HCT116 (cell line): ENCODE data around the gene GLP2R.

Source experiments
- CEBPB ChIP-seq: IDR thresholded peaks from 2 replicates; pipeline ENCODE4 v1.6.1; 2012; ENCODE audit warnings: low read depth
- EGR1 ChIP-seq: IDR thresholded peaks from 2 replicates; pipeline ENCODE4 v1.6.1; 2012; ENCODE audit warnings: low read depth
- EZH2 ChIP-seq: fragments of 200-600 bp; sonication (generic); IDR thresholded peaks from 2 replicates; pipeline ENCODE4 v1.6.1; 2017; ENCODE audit warnings: antibody characterized with exemption, mixed run types
- EZH2phosphoT487 ChIP-seq: fragments of 200-600 bp; IDR thresholded peaks from 2 replicates; pipeline ENCODE4 v1.6.1; 2018; ENCODE audit warnings: antibody characterized with exemption, borderline replicate concordance
- FOSL1 ChIP-seq: IDR thresholded peaks from 2 replicates; pipeline ENCODE4 v1.6.1; 2012; ENCODE audit warnings: low read depth
- JUND ChIP-seq: IDR thresholded peaks from 2 replicates; pipeline ENCODE4 v1.6.1; 2012
- POLR2A ChIP-seq: IDR thresholded peaks from 2 replicates; pipeline ENCODE4 v1.7.0; 2011; ENCODE audit warnings: borderline replicate concordance; ENCODE audit not compliant: insufficient read depth, insufficient read length; ENCODE audit errors: extremely low read depth
- POLR2AphosphoS5 ChIP-seq: IDR thresholded peaks from 2 replicates; pipeline ENCODE4 v1.6.1; 2011; ENCODE audit warnings: mild to moderate bottlenecking, low read depth, low read length, moderate library complexity
- SIN3A ChIP-seq: IDR thresholded peaks from 2 replicates; pipeline ENCODE4 v1.6.1; 2012; ENCODE audit warnings: low read depth
- TCF7L2 ChIP-seq: IDR thresholded peaks from 2 replicates; pipeline ENCODE4 v1.7.0; 2011; ENCODE audit warnings: borderline replicate concordance, inconsistent platforms; ENCODE audit not compliant: insufficient read depth, insufficient read length; ENCODE audit errors: extremely low read depth
- ZNF274 ChIP-seq: fragments of 200-500 bp; sonication (Bioruptor generic); IDR thresholded peaks from 2 replicates; pipeline ENCODE4 v1.6.1; 2014; ENCODE audit warnings: mild to moderate bottlenecking, low read depth, low read length, inconsistent platforms
- TF ChIP-seq, protein P1 (sequence below), 3 experiments: fragments of 200-600 bp in 1 of 3; sonication (generic) in 1 of 3; IDR thresholded peaks in 2 of 3; conservative IDR thresholded peaks in 1 of 3; 2 replicates each; pipeline ENCODE4 v1.5.1; 2012 to 2017; ENCODE audit warnings: low read depth in 2 of 3, low read length in 2 of 3, antibody characterized with exemption in 1 of 3, borderline replicate concordance in 1 of 3, control low read depth in 1 of 3, mild to moderate bottlenecking in 1 of 3, mixed read lengths in 1 of 3, mixed run types in 1 of 3, moderate library complexity in 1 of 3; ENCODE audit not compliant: insufficient read depth in 1 of 3
- TF ChIP-seq, protein P2 (sequence below): IDR thresholded peaks from 2 replicates; pipeline ENCODE4 v1.6.1; 2012; ENCODE audit warnings: low read depth
- TF ChIP-seq, protein P3 (sequence below): IDR thresholded peaks from 2 replicates; pipeline ENCODE4 v1.6.1; 2012

GRCh38 chr17:9833922-9834321 is 8.2 kb downstream of the GLP2R start:
- TF ChIP-seq POLR2A (no peak), TCF7L2 (no peak), EZH2 (no peak), POLR2AphosphoS5 (no peak), EGR1 (no peak), CEBPB (no peak), ZNF274 (no peak), SIN3A (no peak), EZH2phosphoT487 (no peak), JUND (no peak), FOSL1 (no peak)
- TF ChIP-seq, protein P1, sequence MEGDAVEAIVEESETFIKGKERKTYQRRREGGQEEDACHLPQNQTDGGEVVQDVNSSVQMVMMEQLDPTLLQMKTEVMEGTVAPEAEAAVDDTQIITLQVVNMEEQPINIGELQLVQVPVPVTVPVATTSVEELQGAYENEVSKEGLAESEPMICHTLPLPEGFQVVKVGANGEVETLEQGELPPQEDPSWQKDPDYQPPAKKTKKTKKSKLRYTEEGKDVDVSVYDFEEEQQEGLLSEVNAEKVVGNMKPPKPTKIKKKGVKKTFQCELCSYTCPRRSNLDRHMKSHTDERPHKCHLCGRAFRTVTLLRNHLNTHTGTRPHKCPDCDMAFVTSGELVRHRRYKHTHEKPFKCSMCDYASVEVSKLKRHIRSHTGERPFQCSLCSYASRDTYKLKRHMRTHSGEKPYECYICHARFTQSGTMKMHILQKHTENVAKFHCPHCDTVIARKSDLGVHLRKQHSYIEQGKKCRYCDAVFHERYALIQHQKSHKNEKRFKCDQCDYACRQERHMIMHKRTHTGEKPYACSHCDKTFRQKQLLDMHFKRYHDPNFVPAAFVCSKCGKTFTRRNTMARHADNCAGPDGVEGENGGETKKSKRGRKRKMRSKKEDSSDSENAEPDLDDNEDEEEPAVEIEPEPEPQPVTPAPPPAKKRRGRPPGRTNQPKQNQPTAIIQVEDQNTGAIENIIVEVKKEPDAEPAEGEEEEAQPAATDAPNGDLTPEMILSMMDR (IDR thresholded peaks at IDR 0.05 in 2 of 3, conservative IDR thresholded peaks at IDR 0.05 in 1 of 3; ENCODE audit: borderline replicate concordance in 1 of 3, insufficient read depth in 1 of 3, low read depth in 2 of 3, low read length in 2 of 3) = no peak
- TF ChIP-seq, protein P2, sequence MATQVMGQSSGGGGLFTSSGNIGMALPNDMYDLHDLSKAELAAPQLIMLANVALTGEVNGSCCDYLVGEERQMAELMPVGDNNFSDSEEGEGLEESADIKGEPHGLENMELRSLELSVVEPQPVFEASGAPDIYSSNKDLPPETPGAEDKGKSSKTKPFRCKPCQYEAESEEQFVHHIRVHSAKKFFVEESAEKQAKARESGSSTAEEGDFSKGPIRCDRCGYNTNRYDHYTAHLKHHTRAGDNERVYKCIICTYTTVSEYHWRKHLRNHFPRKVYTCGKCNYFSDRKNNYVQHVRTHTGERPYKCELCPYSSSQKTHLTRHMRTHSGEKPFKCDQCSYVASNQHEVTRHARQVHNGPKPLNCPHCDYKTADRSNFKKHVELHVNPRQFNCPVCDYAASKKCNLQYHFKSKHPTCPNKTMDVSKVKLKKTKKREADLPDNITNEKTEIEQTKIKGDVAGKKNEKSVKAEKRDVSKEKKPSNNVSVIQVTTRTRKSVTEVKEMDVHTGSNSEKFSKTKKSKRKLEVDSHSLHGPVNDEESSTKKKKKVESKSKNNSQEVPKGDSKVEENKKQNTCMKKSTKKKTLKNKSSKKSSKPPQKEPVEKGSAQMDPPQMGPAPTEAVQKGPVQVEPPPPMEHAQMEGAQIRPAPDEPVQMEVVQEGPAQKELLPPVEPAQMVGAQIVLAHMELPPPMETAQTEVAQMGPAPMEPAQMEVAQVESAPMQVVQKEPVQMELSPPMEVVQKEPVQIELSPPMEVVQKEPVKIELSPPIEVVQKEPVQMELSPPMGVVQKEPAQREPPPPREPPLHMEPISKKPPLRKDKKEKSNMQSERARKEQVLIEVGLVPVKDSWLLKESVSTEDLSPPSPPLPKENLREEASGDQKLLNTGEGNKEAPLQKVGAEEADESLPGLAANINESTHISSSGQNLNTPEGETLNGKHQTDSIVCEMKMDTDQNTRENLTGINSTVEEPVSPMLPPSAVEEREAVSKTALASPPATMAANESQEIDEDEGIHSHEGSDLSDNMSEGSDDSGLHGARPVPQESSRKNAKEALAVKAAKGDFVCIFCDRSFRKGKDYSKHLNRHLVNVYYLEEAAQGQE = no peak
- TF ChIP-seq, protein P3, sequence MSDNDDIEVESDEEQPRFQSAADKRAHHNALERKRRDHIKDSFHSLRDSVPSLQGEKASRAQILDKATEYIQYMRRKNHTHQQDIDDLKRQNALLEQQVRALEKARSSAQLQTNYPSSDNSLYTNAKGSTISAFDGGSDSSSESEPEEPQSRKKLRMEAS = no peak
